ENCODE measurements around the gene DIS3L2. TPM values are rescaled to one million over a fixed set of nuclear protein-coding genes. Genes with fewer than 3 reads are reported as not detected.

The DIS3L2 gene
- total and polyA plus RNA-seq, 2 of the 8 experiments (the other 6 are each of a cell fraction or from before 2014, with no cell fraction given) = 11.5 to 21.6 TPM

DNA sequence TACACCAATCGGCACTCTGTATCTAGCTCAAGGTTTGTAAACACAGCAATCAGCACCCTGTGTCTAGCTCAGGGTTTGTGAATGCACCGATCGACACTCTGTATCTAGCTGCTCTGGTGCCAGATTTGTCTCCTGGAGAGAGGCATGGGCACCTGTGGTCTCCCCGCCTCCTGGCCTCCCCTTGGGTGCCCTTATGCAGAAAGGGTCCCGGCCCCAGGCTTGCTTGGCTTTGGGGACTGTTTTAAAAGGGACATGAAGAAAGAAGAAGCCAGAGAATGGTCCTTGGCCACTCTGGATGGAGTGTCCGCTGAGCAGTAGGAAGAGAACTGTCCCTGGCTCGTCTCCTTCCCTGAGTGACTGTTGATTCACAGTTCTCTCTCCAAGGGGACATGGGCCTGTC lies 405.5 kb downstream of the DIS3L2 start:
- no peak overlapping the region for H3K4ac ChIP-seq (replicated peaks; ENCODE audit: insufficient read length, low read depth, low read length)
- H3K18ac ChIP-seq (ENCODE audit: extremely low read depth, low read length) = no peak overlapping the region
- H4K8ac ChIP-seq (ENCODE audit: extremely low read depth, insufficient read depth, low read length) = 0 out of 2 replicates have a peak overlapping the region, but pooled peaks have one; percentile 0
- no peak overlapping the region for H3K23ac ChIP-seq (ENCODE audit: insufficient read length)
- no peak overlapping the region for H2BK12ac ChIP-seq (ENCODE audit: low read depth, low read length)
- CTCF ChIA-PET (ENCODE audit: partially characterized antibody) = interaction anchor here (0.6 to 9.5 kb wide), 45 partner anchors 9 to 470 kb away, joined by 3 to 100 read pairs (median 5); partner anchors contain the start of genes ALPG and ALPP
- no peaks in the 10 kb centered on the region for H3K23me2 ChIP-seq (ENCODE audit: low read depth, low read length)
- no peak overlapping the region for H3K27ac ChIP-seq (ENCODE audit: low read depth, low read length)
- no peaks in the 10 kb centered on the region for H3K79me2 ChIP-seq (ENCODE audit: control insufficient read depth in 1 of 2, insufficient read depth in 2 of 2, low read length in 2 of 2)
- DNase-seq (ENCODE audit: low read depth in 1 of 2, low spot score in 2 of 2) (no peak), FAIRE-seq (no peak)
- no peak overlapping the region for H2BK15ac ChIP-seq (ENCODE audit: low read length)
- no peaks in the 10 kb centered on the region for H3K36me3 ChIP-seq (ENCODE audit: control insufficient read depth in 2 of 4, insufficient read depth in 4 of 4, low read length in 3 of 4)
- H3K9me3 ChIP-seq (ENCODE audit: insufficient read depth in 2 of 2, low read depth in 1 of 2, low read length in 1 of 2) = no peaks in the 10 kb centered on the region
- no peak overlapping the region for H3K56ac ChIP-seq (replicated peaks; ENCODE audit: insufficient read length, low read depth, low read length)
- H2BK20ac ChIP-seq (ENCODE audit: low read length) = no peak overlapping the region
- H3K4me2 ChIP-seq (ENCODE audit: insufficient read depth in 1 of 2, low read depth in 2 of 2, low read length in 2 of 2) = no peak overlapping the region
- H4K91ac ChIP-seq (replicated peaks; ENCODE audit: insufficient read length, low read length) = no peak overlapping the region
- no peaks in the 10 kb centered on the region for H3K79me1 ChIP-seq (ENCODE audit: low read depth, low read length)
- no peak overlapping the region for H2BK120ac ChIP-seq (replicated peaks; ENCODE audit: low read depth, low read length)
- WGBS, 2 experiments (ENCODE audit: extremely low coverage in 1 of 2, insufficient coverage in 1 of 2, insufficient read length in 1 of 2, insufficient replicate concordance in 2 of 2, low coverage in 1 of 2, low lambda C conversion rate in 2 of 2, missing lambda C conversion rate in 1 of 2) = 76% methylated on average over 6 of the region's 7 CpGs; no CpG with 5 or more reads in 1 of the 2 experiments
- H4K20me1 ChIP-seq (replicated peaks in 1 of 2; ENCODE audit: control insufficient read depth in 1 of 2, insufficient read depth in 2 of 2, low read length in 2 of 2) = no peaks in the 10 kb centered on the region
- TF ChIP-seq CTBP2 (IDR thresholded peaks at IDR 0.05; ENCODE audit: borderline replicate concordance, insufficient read depth, insufficient read length, low read length) (no peak), CHD2 (IDR thresholded peaks at IDR 0.05; ENCODE audit: low read length) (no peak), KDM4A (IDR thresholded peaks at IDR 0.05; ENCODE audit: low read depth, low read length, severe bottlenecking) (no peak)
- TF ChIP-seq, protein P1, sequence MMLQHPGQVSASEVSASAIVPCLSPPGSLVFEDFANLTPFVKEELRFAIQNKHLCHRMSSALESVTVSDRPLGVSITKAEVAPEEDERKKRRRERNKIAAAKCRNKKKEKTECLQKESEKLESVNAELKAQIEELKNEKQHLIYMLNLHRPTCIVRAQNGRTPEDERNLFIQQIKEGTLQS (IDR thresholded peaks at IDR 0.05; ENCODE audit: insufficient read depth, low read depth, low read length) = no peak
- peaks cover 0 to 24% (median 6%) of the 10 kb centered on the region in 4 experiments; a peak in 6 of 7 replicates for H3K4me1 ChIP-seq (replicated peaks in 1 of 4; ENCODE audit: control insufficient read depth in 3 of 4, insufficient read depth in 4 of 4, low read length in 3 of 4)
- H4K5ac ChIP-seq (ENCODE audit: insufficient read length, low read depth, low read length) = no peak overlapping the region
- no peak overlapping the region for H3K4me3 ChIP-seq (ENCODE audit: extremely low read depth in 1 of 4, insufficient read depth in 2 of 4, low read depth in 3 of 4, low read length in 4 of 4)
- H2AFZ ChIP-seq (ENCODE audit: low read length) = no peak overlapping the region
- no peak overlapping the region for H3K14ac ChIP-seq (ENCODE audit: insufficient read length)
- POLR2A ChIA-PET (ENCODE audit: partially characterized antibody) = interaction anchor here (0.8 to 1.0 kb wide), 2 partner anchors 20 to 24 kb away, joined by 3 read pairs; no protein-coding TSS in a partner anchor
- H2AK5ac ChIP-seq (ENCODE audit: low read depth, low read length) = no peak overlapping the region; the same call in 1 of the 2 replicates
- no peak overlapping the region for H2BK5ac ChIP-seq (ENCODE audit: low read depth, low read length)
- H3K9ac ChIP-seq (replicated peaks in 1 of 4; ENCODE audit: extremely low read depth in 1 of 4, low read depth in 3 of 4, low read length in 3 of 4) = no peak overlapping the region
- H3K27me3 ChIP-seq (replicated peaks in 1 of 4; ENCODE audit: control insufficient read depth in 3 of 4, extremely low read depth in 1 of 4, insufficient read depth in 3 of 4, low read length in 3 of 4) = no peaks in the 10 kb centered on the region

Data from H1 (cell line).